GM19455 (cell line): ENCODE measurements around the gene SYS1.

Experiments
- ATAC-seq: cut with Tn5 transposase; IDR thresholded peaks from one replicate; pipeline ENCODE4 v1.9.1; 2021; ENCODE audit not compliant: unreplicated experiment

Gene SYS1

GRCh38 chr20:45378191-45378590, 15.2 kb downstream of the SYS1 start, which contains the start of gene TP53TG5:
Gene TP53TG5 (minus strand): TSS chr20:45378325. CDS start chr20:45378236, 89 bp downstream.
- ATAC-seq = no peak

- no peak for ATAC-seq
Observed at GRCh38 chr20:45387274-45387673, 24.3 kb downstream of the SYS1 start.

GRCh38 chr20:45390931-45391330, 28.0 kb downstream of the SYS1 start:
- ATAC-seq = no peak

- ATAC-seq = no peak
Observed at GRCh38 chr20:45391559-45391958, 28.6 kb downstream of the SYS1 start.

DNA sequence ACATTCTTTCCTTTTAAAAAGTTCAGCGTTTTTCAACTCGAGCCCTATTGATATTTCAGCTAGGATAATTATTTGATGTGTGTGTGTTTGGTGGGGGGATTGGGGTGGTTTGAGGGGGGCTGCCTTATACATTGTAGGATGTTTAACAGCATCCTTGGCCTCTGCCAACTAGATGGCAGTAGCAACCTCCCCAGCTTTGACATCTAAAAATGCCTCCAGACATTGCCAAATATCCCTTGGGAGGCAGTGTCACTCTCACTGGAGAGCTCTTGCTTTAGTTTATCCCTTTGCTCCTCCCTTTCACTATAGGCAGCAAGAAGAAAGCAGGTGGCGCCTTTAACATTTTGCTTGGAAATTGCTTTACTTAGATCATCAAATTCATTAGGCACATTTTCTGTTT, 29.8 kb downstream of the SYS1 start:
- ATAC-seq = no peak

- no peak for ATAC-seq
Observed at GRCh38 chr20:45394221-45395113, 31.5 kb downstream of the SYS1 start.

- ATAC-seq = no peak
Observed at GRCh38 chr20:45395114-45395415, 32.1 kb downstream of the SYS1 start.

DNA sequence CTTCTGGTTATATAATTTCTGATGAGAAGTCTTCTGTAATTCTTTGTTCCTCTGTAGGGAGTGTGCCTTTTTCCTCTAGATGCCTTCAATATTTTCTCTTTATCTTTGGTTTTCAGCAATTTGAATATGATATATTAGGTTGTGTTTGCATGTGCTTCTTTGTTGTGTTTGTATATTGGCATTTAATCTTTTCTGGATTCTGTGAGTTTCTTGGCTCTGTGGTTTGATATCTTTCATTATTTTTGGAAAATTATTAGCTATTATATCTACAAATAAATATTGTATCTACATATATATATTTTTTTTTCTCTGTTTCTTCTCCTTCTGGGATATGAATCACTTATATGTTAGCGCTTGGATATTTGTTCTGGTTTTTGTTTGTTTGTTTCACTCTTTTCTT, 36.1 kb downstream of the SYS1 start:
- ATAC-seq = no peak

GRCh38 chr20:45400346-45401031, 37.5 kb downstream of the SYS1 start:
- ATAC-seq = no peak

GRCh38 chr20:45402946-45403345, 40.0 kb downstream of the SYS1 start:
- no peak for ATAC-seq

DNA sequence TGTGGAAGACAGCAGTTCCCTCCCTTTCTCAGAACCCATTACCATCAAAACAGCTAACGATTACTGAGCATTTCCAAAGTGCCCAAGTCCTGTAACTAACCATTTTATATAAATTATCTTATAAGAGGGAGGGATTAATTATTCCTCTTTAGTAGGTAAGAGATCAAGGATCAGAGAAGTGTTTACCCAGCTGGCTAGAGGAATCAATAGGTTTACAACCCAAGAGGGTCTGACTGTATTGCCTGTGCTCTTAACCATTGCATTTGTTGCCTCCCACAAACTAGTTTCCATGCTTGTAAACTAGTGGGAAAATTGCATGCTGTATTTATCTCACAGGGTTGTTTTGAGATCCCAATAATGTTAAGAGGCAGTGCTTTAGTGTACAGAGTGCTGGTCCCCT, 41.5 kb downstream of the SYS1 start:
- ATAC-seq = no peak

DNA sequence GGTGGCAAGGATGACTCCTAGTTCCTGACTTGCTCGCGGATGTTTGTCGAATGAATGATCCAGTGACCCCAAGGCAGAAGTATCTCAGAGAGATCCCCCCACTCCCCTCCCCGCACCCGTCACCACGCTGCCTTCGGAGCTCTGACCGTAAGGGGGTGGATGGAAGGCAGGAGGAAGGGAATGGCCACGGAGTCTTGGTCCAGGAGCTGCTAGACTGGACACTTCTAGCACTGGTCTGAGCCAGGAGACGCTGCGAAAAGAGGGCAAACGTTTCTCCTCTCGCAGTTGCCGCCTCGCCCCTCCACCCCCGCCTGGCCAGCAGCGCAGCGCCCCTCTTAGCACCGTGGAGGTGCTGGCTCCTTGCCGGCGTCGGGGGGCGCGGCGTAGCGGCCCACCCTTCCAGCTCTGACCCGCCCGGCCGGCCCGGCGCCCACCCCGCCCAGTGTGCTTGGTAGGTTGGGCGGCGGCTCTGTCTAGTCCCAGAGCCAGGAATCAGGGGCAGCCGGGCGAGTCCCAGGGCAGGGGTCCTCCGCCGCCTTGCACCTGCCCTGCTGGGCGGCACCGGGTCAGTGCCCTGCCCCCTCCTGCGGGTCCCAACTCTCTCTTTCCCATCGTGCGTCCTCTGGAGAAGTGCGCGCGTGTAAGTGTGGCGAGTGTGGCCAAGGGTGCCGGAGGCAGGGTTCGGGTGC, 42.8 kb downstream of the SYS1 start:
- no peak for ATAC-seq

GRCh38 chr20:45406260-45407066, 43.5 kb downstream of the SYS1 start:
- ATAC-seq = no peak

DNA sequence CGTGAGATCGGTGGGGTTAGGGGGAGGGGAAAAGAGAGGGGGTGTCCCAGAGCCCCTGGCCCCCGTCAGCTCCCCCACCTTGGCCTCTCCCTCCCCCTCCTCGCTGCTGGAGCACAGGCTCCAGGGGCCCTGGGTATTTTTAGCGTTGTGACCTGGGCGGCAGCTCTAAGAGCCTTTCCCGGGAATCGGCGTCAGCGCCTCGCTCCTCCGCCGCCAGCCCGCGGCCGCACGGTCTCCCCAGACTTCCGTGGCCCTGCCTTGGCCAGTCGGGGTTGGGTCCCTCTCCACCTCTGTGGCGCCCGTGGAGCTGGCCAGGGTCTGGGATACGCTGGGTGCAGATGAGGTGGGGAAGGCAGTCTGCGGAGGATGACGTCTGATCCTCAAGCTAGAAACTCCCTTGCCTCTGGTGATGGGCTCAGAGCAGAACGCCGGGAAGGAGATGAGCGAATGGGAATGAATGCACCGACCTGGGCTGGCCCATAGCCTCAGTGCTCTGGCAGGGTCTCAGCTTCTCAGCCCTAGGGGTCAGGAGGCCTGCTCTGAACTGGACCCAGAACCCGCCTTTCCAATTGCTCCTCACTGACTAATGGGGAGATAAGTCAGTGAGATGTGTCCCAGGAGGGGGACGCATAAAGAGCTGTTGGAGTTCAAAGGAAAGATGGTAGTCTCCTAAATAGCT, 44.2 kb downstream of the SYS1 start:
- no peak for ATAC-seq

DNA sequence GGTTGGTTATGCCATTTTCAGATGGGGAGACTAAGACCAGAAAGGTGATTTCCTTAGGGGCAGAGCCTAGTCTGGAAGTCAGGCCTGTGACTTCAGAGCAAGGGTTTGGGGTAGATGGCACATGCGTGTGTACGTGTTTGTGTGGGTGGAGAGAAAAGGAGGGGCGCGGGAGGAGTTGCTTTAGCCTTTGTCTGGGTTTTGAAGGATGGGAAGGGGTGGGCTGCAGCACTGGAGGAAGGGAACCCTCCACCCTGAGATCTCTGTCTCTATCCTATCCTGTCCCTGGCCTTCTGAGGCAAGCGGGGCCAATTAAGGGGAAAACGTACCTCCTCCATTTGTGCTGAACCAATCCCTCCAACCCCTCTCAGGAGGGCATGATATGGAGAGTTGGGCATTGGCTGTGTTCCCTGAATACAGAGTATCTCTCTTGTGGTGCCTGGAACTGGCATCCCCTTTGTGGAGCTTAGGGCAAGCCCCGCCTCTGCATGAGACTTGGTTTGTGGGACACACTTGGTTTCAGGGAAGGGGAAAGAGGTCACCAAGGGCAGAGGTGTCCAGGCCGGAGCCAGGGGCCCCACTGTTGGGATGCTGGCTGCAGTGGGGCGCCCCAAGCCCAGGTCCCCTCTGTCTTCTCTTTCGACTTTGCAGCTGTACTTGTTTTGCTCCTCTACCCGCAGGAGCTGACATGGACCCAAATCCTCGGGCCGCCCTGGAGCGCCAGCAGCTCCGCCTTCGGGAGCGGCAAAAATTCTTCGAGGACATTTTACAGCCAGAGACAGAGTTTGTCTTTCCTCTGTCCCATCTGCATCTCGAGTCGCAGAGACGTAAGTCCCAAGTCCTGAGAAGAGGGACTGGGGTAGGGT, 45.1 kb downstream of the SYS1 start, which contains the start of gene DBNDD2:
Gene DBNDD2, plus strand, starts transcription at position 507 of the 863 bp plus-strand sequence. Its CDS starts 179 bp downstream, at position 686.
- ATAC-seq = no peak

DNA sequence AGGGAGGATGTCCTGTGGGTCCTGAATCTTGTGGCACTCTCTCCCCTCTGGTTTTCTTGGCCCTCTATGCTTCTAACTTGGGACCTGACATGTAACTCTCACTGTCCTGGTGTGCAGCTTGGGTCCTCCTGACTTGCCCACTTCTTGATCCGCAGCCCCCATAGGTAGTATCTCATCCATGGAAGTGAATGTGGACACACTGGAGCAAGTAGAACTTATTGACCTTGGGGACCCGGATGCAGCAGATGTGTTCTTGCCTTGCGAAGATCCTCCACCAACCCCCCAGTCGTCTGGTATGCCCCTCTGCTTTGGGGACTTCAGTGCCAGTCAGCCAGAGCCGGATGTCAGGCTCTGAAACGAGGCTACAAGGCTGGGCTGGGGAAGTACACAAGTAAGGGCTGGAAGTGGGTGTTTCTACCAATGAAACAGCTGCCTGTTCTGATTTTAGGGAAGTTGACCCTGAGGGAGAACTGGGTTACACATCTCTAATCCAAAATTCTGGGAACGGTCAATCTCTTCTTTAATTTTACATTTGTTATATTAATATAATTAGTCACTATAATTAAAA, 45.8 kb downstream of the SYS1 start:
- no peak for ATAC-seq

- ATAC-seq = no peak
Observed at GRCh38 chr20:45409521-45410272, 46.7 kb downstream of the SYS1 start.

DNA sequence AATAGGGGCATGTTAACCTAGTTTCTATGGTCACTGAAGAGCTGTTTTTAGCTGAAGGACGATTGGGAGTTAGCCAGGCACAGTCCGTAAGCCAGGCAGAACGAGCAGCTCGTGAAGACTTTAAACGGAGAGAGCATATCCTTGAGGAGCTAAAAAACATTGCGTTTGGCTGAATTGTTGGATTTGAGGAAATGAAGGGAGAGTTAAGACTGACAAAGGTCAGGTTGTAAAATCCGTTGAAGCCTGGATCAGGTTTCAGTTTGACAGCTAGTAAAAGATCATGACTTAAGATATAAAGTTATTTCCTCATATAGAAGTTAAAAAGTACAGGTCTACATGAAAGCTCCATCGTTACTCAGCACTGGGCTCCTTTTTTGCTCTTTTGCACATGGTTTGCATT, 47.9 kb downstream of the SYS1 start:
- no peak for ATAC-seq
